SU-DHL-6 (cell line): ENCODE results near the gene BDKRB2.

Experiments used
- EZH2phosphoT487 ChIP-seq: fragments of 200-600 bp; sonication (generic), shearing (Covaris generic); conservative IDR thresholded peaks from 2 replicates; pipeline ENCODE4 v1.6.1; 2018; ENCODE audit warnings: mild to moderate bottlenecking, antibody characterized with exemption, low read length, moderate library complexity, mixed read lengths
- TF ChIP-seq, protein P1 (sequence below): fragments of 200-600 bp; sonication (generic); IDR thresholded peaks from one replicate; pipeline ENCODE4 v1.5.1; 2017; ENCODE audit warnings: antibody characterized with exemption, mild to moderate bottlenecking, low read length, moderate library complexity; ENCODE audit not compliant: insufficient read depth, poor library complexity, severe bottlenecking

DNA sequence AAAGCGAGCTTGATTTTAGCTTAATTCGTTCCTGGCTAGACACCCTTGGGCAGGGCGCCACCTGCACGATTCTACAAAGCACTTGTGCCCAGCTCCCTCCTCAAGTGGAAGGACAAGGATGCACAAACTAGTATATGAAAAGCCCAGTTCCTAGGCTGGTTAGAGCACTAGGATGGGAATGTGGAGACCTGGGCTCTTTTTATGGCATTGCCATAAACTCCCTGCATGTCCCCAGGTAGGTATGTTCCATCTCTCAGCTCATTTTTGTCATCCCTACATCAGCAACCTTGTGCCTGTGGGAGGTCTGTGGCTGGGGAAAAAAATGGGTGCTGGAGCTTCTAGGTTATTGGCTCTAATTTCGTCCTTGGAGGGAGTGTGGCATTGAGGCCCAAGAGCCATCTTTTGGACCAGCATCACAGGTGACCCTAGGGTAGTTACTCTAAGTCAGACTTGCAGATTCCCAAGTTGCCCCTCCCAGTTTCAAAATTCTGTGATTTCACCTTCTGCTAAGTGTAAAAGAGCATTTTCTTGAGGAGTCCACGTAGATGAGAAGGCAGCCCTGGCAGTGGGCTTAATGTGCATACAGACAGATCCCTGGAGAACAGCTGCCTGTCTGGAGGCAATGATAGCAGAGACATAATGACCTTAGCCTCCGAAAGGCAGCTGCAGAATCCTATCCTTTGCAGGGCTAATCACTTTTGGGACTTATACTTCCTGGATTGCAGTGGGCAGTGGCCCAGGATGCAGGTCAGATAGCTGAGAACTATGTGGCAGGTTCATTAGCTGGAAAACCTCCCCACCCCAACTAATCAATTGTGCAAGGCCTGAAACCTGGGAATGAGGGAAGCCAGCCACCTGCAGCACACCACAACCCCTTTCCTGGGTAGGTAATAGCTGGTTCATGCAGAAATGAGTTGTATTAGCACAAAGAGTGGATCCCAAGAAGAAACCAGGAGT lies 47.6 kb upstream of the BDKRB2 start:
- TF ChIP-seq, protein P1, sequence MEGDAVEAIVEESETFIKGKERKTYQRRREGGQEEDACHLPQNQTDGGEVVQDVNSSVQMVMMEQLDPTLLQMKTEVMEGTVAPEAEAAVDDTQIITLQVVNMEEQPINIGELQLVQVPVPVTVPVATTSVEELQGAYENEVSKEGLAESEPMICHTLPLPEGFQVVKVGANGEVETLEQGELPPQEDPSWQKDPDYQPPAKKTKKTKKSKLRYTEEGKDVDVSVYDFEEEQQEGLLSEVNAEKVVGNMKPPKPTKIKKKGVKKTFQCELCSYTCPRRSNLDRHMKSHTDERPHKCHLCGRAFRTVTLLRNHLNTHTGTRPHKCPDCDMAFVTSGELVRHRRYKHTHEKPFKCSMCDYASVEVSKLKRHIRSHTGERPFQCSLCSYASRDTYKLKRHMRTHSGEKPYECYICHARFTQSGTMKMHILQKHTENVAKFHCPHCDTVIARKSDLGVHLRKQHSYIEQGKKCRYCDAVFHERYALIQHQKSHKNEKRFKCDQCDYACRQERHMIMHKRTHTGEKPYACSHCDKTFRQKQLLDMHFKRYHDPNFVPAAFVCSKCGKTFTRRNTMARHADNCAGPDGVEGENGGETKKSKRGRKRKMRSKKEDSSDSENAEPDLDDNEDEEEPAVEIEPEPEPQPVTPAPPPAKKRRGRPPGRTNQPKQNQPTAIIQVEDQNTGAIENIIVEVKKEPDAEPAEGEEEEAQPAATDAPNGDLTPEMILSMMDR, result no peak
- no peak for TF ChIP-seq EZH2phosphoT487
